HCT116 (cell line): ENCODE measurements around the gene RAPSN. TPM values are rescaled to one million over a fixed set of nuclear protein-coding genes. Genes with fewer than 3 reads are reported as not detected.

ENCODE experiments used
- ATAC-seq: fragments of 200-7000 bp; cut with Tn5 transposase; 2 replicates; pipeline ENCODE4 v1.9.1; 2020; ENCODE audit warnings: mild to moderate bottlenecking, moderate library complexity
- BruUV-seq: library from RNA; stranded (reverse); fragments of 400-500 nt; replicated peaks from 2 replicates; lab custom pipeline; 2021; lab: Mats Ljungman, UMichigan
- CTCF ChIA-PET: fragments of 300-600 bp; sonication (Branson Sonifier 250); formaldehyde crosslinking; loops from one replicate; lab custom pipeline; 2021; ENCODE audit warnings: antibody characterized with exemption; lab: Charles Lee
- POLR2A ChIA-PET: fragments of 300-600, 350-600 bp; sonication (Branson Sonifier 250); formaldehyde crosslinking; loops from one replicate; lab custom pipeline; 2021; ENCODE audit warnings: antibody characterized with exemption; lab: Charles Lee
- RAD21 ChIA-PET, 2 experiments: fragments of 300-600 bp; sonication (Branson Sonifier 250); formaldehyde crosslinking; loops; one replicate each; lab custom pipeline; 2023; ENCODE audit warnings: low total read pairs in 2 of 2; ENCODE audit not compliant: uncharacterized antibody in 2 of 2, unreplicated experiment in 2 of 2, low non-redundant PET in 1 of 2; lab: Charles Lee
- DNase-seq: peaks from one replicate; pipeline ENCODE4 v3.0.0-alpha.2; 2010; ENCODE audit warnings: low read depth, low spot score
- H2AFZ ChIP-seq: fragments of 200-600 bp; shearing (Covaris generic), sonication (generic); 2 replicates; pipeline ENCODE4 v1.6.1; 2017; ENCODE audit warnings: low read depth, mixed run types, mixed read lengths, antibody characterized with exemption, low read length; ENCODE audit not compliant: poor library complexity, severe bottlenecking
- H3K27ac ChIP-seq: 2 replicates; pipeline ENCODE4 v1.5.1; 2012; ENCODE audit warnings: low read depth, low read length
- H3K27me3 ChIP-seq: fragments of 200-600 bp; sonication (generic); 2 replicates; pipeline ENCODE4 v1.6.1; 2016; ENCODE audit warnings: mixed run types, low read length, mixed read lengths; ENCODE audit not compliant: insufficient read depth
- H3K36me3 ChIP-seq, 2 experiments: fragments of 200-500 bp in 1 of 2; fragments of 200-600 bp in 1 of 2; sonication (Bioruptor generic) in 1 of 2; sonication (generic) in 1 of 2; 2 replicates each; pipeline versions ENCODE4 v1.5.1 to v1.6.1; 2014 to 2016; ENCODE audit warnings: low read length in 2 of 2, inconsistent platforms in 1 of 2, mixed read lengths in 1 of 2, mixed run types in 1 of 2; ENCODE audit not compliant: insufficient read depth in 2 of 2, control insufficient read depth in 1 of 2
- H3K4me1 ChIP-seq, 2 experiments: fragments of 200-600 bp in 1 of 2; sonication (generic) in 1 of 2; 2 replicates each; pipeline versions ENCODE4 v1.5.1 to v1.6.1; 2012 to 2017; ENCODE audit warnings: low read length in 2 of 2, inconsistent platforms in 1 of 2, mild to moderate bottlenecking in 1 of 2, mixed read lengths in 1 of 2, mixed run types in 1 of 2, moderate library complexity in 1 of 2; ENCODE audit not compliant: insufficient read depth in 2 of 2, control insufficient read depth in 1 of 2
- H3K4me2 ChIP-seq: fragments of 200-600 bp; sonication (generic); 2 replicates; pipeline ENCODE4 v1.6.1; 2017; ENCODE audit warnings: mixed run types, low read length, mixed read lengths
- H3K4me3 ChIP-seq, 2 experiments: fragments of 200-600 bp in 1 of 2; sonication (generic) in 1 of 2; replicated peaks in 1 of 2; 2 replicates each; pipeline ENCODE4 v1.5.1; 2011 to 2016; ENCODE audit warnings: low read length in 2 of 2, control low read depth in 1 of 2, low read depth in 1 of 2, mild to moderate bottlenecking in 1 of 2, mixed read lengths in 1 of 2, mixed run types in 1 of 2
- H3K79me2 ChIP-seq: fragments of 200-600 bp; sonication (generic); 2 replicates; pipeline ENCODE4 v1.6.1; 2017; ENCODE audit warnings: mild to moderate bottlenecking, mixed run types, low read length, moderate library complexity, mixed read lengths; ENCODE audit not compliant: insufficient read depth
- H3K9ac ChIP-seq: fragments of 200-600 bp; sonication (generic); 2 replicates; pipeline ENCODE4 v1.6.1; 2016; ENCODE audit warnings: low read length, mixed read lengths
- H3K9me2 ChIP-seq: fragments of 200-600 bp; sonication (generic), shearing (Covaris generic); 2 replicates; pipeline ENCODE4 v1.6.1; 2017; ENCODE audit warnings: mixed run types, mild to moderate bottlenecking, moderate library complexity; ENCODE audit not compliant: insufficient read depth
- H3K9me3 ChIP-seq, 2 experiments: fragments of 200-500 bp in 1 of 2; fragments of 200-600 bp in 1 of 2; sonication (Bioruptor generic) in 1 of 2; sonication (generic) in 1 of 2; 2 replicates each; pipeline ENCODE4 v1.6.1; 2014 to 2017; ENCODE audit warnings: low read length in 2 of 2, mixed read lengths in 2 of 2, inconsistent platforms in 1 of 2, low read depth in 1 of 2, mild to moderate bottlenecking in 1 of 2, mixed run types in 1 of 2, moderate library complexity in 1 of 2; ENCODE audit not compliant: control insufficient read depth in 1 of 2, insufficient read depth in 1 of 2
- H4K20me1 ChIP-seq: fragments of 200-600 bp; sonication (generic), shearing (Covaris generic); 2 replicates; pipeline ENCODE4 v1.6.1; 2017; ENCODE audit warnings: mixed run types, mild to moderate bottlenecking, moderate library complexity; ENCODE audit not compliant: insufficient read depth
- CBX3 ChIP-seq: IDR thresholded peaks from 2 replicates; pipeline ENCODE4 v1.6.1; 2012; ENCODE audit warnings: low read depth
- CEBPB ChIP-seq: IDR thresholded peaks from 2 replicates; pipeline ENCODE4 v1.6.1; 2012; ENCODE audit warnings: low read depth
- EGR1 ChIP-seq: IDR thresholded peaks from 2 replicates; pipeline ENCODE4 v1.6.1; 2012; ENCODE audit warnings: low read depth
- ELF1 ChIP-seq: IDR thresholded peaks from 2 replicates; pipeline ENCODE4 v1.6.1; 2012; ENCODE audit warnings: low read depth, borderline replicate concordance
- EZH2 ChIP-seq: fragments of 200-600 bp; sonication (generic); IDR thresholded peaks from 2 replicates; pipeline ENCODE4 v1.6.1; 2017; ENCODE audit warnings: antibody characterized with exemption, mixed run types
- EZH2phosphoT487 ChIP-seq: fragments of 200-600 bp; IDR thresholded peaks from 2 replicates; pipeline ENCODE4 v1.6.1; 2018; ENCODE audit warnings: antibody characterized with exemption, borderline replicate concordance
- FOSL1 ChIP-seq: IDR thresholded peaks from 2 replicates; pipeline ENCODE4 v1.6.1; 2012; ENCODE audit warnings: low read depth
- JUND ChIP-seq: IDR thresholded peaks from 2 replicates; pipeline ENCODE4 v1.6.1; 2012
- POLR2A ChIP-seq: IDR thresholded peaks from 2 replicates; pipeline ENCODE4 v1.7.0; 2011; ENCODE audit warnings: borderline replicate concordance; ENCODE audit not compliant: insufficient read depth, insufficient read length; ENCODE audit errors: extremely low read depth
- POLR2AphosphoS5 ChIP-seq: IDR thresholded peaks from 2 replicates; pipeline ENCODE4 v1.6.1; 2011; ENCODE audit warnings: mild to moderate bottlenecking, low read depth, low read length, moderate library complexity
- RAD21 ChIP-seq: IDR thresholded peaks from 2 replicates; pipeline ENCODE4 v1.6.1; 2012; ENCODE audit warnings: low read depth, mild to moderate bottlenecking
- SIN3A ChIP-seq: IDR thresholded peaks from 2 replicates; pipeline ENCODE4 v1.6.1; 2012; ENCODE audit warnings: low read depth
- SP1 ChIP-seq: IDR thresholded peaks from 2 replicates; pipeline ENCODE4 v1.6.1; 2012; ENCODE audit warnings: low read depth
- SRF ChIP-seq: IDR thresholded peaks from 2 replicates; pipeline ENCODE4 v1.6.1; 2012; ENCODE audit warnings: low read depth
- TCF7L2 ChIP-seq: IDR thresholded peaks from 2 replicates; pipeline ENCODE4 v1.7.0; 2011; ENCODE audit warnings: borderline replicate concordance, inconsistent platforms; ENCODE audit not compliant: insufficient read depth, insufficient read length; ENCODE audit errors: extremely low read depth
- YY1 ChIP-seq: IDR thresholded peaks from 2 replicates; pipeline ENCODE4 v1.6.1; 2011; ENCODE audit warnings: low read length, low read depth, moderate library complexity, mild to moderate bottlenecking; ENCODE audit not compliant: insufficient replicate concordance; ENCODE audit errors: extremely low read depth
- ZFX ChIP-seq: fragments of 450-650 bp; IDR thresholded peaks from 2 replicates; pipeline ENCODE4 v1.6.1; 2017
- ZNF274 ChIP-seq: fragments of 200-500 bp; sonication (Bioruptor generic); IDR thresholded peaks from 2 replicates; pipeline ENCODE4 v1.6.1; 2014; ENCODE audit warnings: mild to moderate bottlenecking, low read depth, low read length, inconsistent platforms
- intact Hi-C: fragments of 100-400 bp; cut with micrococcal nuclease; formaldehyde crosslinking; loops from 2 replicates; pipeline ENCODE4 v1.10.0; 2022
- total RNA-seq: library from RNA; stranded (reverse); gene quantifications from one replicate; pipeline ENCODE4 v1.2.1, GENCODE V29; 2021; ENCODE audit not compliant: unreplicated experiment
- TF ChIP-seq, protein P1 (sequence below): IDR thresholded peaks from 2 replicates; pipeline ENCODE4 v1.6.1; 2012
- TF ChIP-seq, protein P2 (sequence below): IDR thresholded peaks from 2 replicates; pipeline ENCODE4 v1.6.1; 2012; ENCODE audit warnings: low read depth
- TF ChIP-seq, protein P3 (sequence below): IDR thresholded peaks from 2 replicates; pipeline ENCODE4 v1.6.1; 2011; ENCODE audit warnings: mild to moderate bottlenecking, low read length, moderate library complexity; ENCODE audit not compliant: insufficient replicate concordance; ENCODE audit errors: extremely low read depth
- TF ChIP-seq, protein P4 (sequence below): IDR thresholded peaks from 2 replicates; pipeline ENCODE4 v1.6.1; 2012

Gene RAPSN
- total RNA-seq, 1 experiment from 2014 or later, result 0.57 TPM

DNA sequence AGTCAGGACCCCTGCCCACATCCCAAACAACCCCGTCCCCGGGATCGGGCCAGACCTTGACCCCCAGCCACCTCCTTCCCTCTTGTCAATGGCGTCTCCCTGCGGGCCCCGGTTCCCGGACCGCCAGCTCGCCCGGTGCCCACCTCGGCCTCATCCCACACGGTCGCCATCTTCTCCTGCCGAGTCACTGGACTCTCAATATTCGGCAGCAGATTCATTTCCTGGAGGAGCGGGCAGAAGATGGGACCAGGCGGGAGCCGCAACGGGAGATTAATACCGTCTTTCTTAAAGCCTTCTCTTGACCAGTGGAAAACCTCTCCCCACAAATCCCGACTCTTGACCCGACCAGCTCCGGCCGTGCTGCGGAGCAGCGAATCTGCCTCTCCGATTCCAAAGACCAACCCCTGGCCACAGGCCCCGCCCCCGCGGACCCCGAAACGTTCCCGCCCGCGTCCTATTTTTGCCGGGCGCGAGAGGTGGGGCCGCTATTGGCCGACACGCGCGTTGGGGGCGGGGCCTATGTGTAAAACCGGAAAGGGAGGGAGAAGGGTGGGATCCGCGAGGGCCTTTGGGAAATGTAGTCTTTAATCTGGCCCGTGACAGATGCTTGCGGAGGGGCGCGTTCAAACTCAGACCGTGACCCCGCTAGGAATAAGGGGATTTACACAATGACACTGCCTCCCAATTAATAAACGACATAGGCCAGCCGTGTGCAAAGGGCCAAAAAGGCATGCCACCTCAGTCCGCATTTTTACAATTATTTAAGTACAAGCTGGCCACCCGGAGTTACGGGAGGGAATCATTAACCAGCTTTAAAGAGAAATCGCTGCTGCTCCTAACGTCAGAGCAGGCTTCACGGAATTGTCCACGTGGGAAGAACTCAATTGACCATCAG lies 22.6 kb downstream of the RAPSN start, which contains the start of gene PSMC3:
Gene PSMC3 (minus strand): TSS at position 378 of the 895 bp plus-strand sequence. CDS start 160 bp downstream, at position 218.
- peak within 1 kb of the TSS; percentile 96 for H3K9ac ChIP-seq
- BruUV-seq, result no TSS peak
- ChIA-PET CTCF (interaction anchor here (1.0 to 2.7 kb wide), 3 partner anchors 14 to 52 kb away, joined by 3 to 12 read pairs (median 6); no protein-coding TSS in a partner anchor), RAD21 (no interaction called here), POLR2A (interaction anchor here (0.6 to 2.3 kb wide), 2 partner anchors 10 to 100 kb away, joined by 3 to 10 read pairs; no protein-coding TSS in a partner anchor)
- peaks cover 12 to 23% of the 10 kb centered on the region in 2 experiments for H3K4me1 ChIP-seq
- intact Hi-C loops, result loop anchor here (10.0 kb wide), 1 partner anchor 128 kb away; the partner anchor contains the start of gene CELF1
- no peaks in the 10 kb centered on the region for H3K9me3 ChIP-seq
- no peaks in the 10 kb centered on the region for H3K27me3 ChIP-seq
- peaks cover 42% of the 10 kb centered on the region for H3K79me2 ChIP-seq
- ATAC-seq (peak; percentile 91), DNase-seq (peak; percentile 88)
- no peaks in the 10 kb centered on the region for H4K20me1 ChIP-seq
- H3K9me2 ChIP-seq, result no peaks in the 10 kb centered on the region
- peaks cover 17 to 29% of the 10 kb centered on the region in 2 experiments; a peak in 3 of 4 replicates for H3K36me3 ChIP-seq
- H3K27ac ChIP-seq, result peak within 1 kb of the TSS; percentile 77
- H2AFZ ChIP-seq, result peak within 1 kb of the TSS; percentile 76
- H3K4me3 ChIP-seq, result peak within 1 kb of the TSS; percentile 92 to 98
- peak within 1 kb of the TSS; percentile 79 for H3K4me2 ChIP-seq
- TF ChIP-seq, protein P1, sequence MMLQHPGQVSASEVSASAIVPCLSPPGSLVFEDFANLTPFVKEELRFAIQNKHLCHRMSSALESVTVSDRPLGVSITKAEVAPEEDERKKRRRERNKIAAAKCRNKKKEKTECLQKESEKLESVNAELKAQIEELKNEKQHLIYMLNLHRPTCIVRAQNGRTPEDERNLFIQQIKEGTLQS, result no peak
- TF ChIP-seq EZH2phosphoT487, result no peak
- TF ChIP-seq, protein P2, sequence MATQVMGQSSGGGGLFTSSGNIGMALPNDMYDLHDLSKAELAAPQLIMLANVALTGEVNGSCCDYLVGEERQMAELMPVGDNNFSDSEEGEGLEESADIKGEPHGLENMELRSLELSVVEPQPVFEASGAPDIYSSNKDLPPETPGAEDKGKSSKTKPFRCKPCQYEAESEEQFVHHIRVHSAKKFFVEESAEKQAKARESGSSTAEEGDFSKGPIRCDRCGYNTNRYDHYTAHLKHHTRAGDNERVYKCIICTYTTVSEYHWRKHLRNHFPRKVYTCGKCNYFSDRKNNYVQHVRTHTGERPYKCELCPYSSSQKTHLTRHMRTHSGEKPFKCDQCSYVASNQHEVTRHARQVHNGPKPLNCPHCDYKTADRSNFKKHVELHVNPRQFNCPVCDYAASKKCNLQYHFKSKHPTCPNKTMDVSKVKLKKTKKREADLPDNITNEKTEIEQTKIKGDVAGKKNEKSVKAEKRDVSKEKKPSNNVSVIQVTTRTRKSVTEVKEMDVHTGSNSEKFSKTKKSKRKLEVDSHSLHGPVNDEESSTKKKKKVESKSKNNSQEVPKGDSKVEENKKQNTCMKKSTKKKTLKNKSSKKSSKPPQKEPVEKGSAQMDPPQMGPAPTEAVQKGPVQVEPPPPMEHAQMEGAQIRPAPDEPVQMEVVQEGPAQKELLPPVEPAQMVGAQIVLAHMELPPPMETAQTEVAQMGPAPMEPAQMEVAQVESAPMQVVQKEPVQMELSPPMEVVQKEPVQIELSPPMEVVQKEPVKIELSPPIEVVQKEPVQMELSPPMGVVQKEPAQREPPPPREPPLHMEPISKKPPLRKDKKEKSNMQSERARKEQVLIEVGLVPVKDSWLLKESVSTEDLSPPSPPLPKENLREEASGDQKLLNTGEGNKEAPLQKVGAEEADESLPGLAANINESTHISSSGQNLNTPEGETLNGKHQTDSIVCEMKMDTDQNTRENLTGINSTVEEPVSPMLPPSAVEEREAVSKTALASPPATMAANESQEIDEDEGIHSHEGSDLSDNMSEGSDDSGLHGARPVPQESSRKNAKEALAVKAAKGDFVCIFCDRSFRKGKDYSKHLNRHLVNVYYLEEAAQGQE, result no peak
- TF ChIP-seq CBX3, result no peak
- TF ChIP-seq SIN3A, result no peak
- no peak for TF ChIP-seq FOSL1
- peak; percentile 71 for TF ChIP-seq POLR2AphosphoS5
- TF ChIP-seq, protein P3, sequence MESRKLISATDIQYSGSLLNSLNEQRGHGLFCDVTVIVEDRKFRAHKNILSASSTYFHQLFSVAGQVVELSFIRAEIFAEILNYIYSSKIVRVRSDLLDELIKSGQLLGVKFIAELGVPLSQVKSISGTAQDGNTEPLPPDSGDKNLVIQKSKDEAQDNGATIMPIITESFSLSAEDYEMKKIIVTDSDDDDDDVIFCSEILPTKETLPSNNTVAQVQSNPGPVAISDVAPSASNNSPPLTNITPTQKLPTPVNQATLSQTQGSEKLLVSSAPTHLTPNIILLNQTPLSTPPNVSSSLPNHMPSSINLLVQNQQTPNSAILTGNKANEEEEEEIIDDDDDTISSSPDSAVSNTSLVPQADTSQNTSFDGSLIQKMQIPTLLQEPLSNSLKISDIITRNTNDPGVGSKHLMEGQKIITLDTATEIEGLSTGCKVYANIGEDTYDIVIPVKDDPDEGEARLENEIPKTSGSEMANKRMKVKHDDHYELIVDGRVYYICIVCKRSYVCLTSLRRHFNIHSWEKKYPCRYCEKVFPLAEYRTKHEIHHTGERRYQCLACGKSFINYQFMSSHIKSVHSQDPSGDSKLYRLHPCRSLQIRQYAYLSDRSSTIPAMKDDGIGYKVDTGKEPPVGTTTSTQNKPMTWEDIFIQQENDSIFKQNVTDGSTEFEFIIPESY, result no peak
- no peak for TF ChIP-seq CEBPB
- TF ChIP-seq RAD21, result no peak
- TF ChIP-seq SP1, result peak; percentile 92
- no peak; the same call in 1 of the 2 replicates for TF ChIP-seq SRF
- TF ChIP-seq EGR1, result peak; percentile 90
- TF ChIP-seq JUND, result no peak
- TF ChIP-seq, protein P4, sequence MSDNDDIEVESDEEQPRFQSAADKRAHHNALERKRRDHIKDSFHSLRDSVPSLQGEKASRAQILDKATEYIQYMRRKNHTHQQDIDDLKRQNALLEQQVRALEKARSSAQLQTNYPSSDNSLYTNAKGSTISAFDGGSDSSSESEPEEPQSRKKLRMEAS, result peak; percentile 81
- no peak for TF ChIP-seq EZH2
- peak; percentile 29; the same call in 1 of the 2 replicates for TF ChIP-seq ZFX
- TF ChIP-seq ELF1, result peak; percentile 67; the same call in 1 of the 2 replicates
- no peak for TF ChIP-seq ZNF274
- no peak for TF ChIP-seq TCF7L2
- peak; percentile 49 for TF ChIP-seq POLR2A
- TF ChIP-seq YY1, result peak; percentile 94
